ENCODE results near the gene MPG. TPM values are rescaled to one million over a fixed set of nuclear protein-coding genes. Genes with fewer than 3 reads are reported as not detected.
"Not testable (repeated sequence)": the region's sequence is repeated elsewhere in the genome, so short reads cannot be mapped to it uniquely, and the experiment has no call there.

MPG gene
- polyA plus RNA-seq, 2 of the 4 experiments (the other 2 are of a cell fraction): 25.5 to 54.3 TPM

DNA sequence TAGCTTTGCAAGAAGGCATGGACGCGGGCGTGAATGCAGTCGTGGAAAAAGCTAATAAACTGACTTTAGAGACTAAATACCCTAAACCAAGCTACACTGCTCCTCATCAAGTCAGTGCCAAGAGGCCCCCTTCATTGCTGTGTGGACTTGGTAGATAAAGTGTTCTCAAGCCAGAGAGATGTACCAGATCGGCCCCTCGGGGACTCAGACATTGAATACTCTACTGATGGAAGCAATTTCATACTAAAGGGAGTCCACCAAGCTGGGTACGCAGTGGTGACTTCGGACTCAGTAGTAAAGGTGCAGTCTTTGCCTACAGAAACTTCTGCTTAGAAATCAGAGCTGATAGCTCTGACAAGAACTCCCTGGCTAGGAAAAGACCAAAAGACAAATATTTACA is 33.4 kb upstream of the MPG start (continued):
- TF ChIP-seq ZFP36 (IDR thresholded peaks at IDR 0.05; ENCODE audit: borderline replicate concordance, partially characterized antibody) (no peak), EP300 (IDR thresholded peaks at IDR 0.05) (no peak), EHMT2 (IDR thresholded peaks at IDR 0.05; ENCODE audit: low read depth) (no peak), ESRRA (IDR thresholded peaks at IDR 0.05; ENCODE audit: borderline replicate concordance, low read length) (no peak), TP53 (CRISPR knock-in tag; IDR thresholded peaks at IDR 0.05) (no peak), CBX2 (IDR thresholded peaks at IDR 0.05; ENCODE audit: borderline replicate concordance, low read depth) (no peak)

DNA sequence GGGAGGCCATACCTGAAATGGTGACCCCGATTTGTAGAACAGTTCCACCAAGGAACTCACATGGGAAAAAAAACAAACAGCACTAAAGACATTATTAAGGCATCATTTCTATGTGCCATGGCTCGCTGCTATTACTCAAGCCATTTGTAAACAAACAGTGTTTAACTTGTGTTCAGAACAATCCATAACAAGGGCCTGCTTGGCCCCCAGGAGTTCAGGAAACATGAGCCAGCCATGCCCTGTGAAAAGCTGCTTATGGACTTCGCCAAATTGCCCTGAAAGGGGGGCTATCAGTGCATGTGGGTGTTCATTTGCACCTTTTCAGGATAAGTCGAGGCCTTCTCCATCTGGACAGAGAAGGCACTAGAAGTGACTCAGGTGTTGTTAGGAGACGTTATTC is 32.6 kb upstream of the MPG start:
- H3K4me3 ChIP-seq: no peak overlapping the region
- peaks cover 16% of the 10 kb centered on the region; the same call in 2 of the 3 replicates for H3K4me1 ChIP-seq
- TF ChIP-seq RCOR1 (IDR thresholded peaks at IDR 0.05; ENCODE audit: low read depth, low read length) (no peak), HOXA7 (CRISPR knock-in tag; IDR thresholded peaks at IDR 0.05) (no peak), BHLHE40 (IDR thresholded peaks at IDR 0.05; ENCODE audit: low read depth, low read length) (no peak), RFX5 (IDR thresholded peaks at IDR 0.05) (no peak), SMC3 (IDR thresholded peaks at IDR 0.05) (no peak)
- TF ChIP-seq, protein P1, sequence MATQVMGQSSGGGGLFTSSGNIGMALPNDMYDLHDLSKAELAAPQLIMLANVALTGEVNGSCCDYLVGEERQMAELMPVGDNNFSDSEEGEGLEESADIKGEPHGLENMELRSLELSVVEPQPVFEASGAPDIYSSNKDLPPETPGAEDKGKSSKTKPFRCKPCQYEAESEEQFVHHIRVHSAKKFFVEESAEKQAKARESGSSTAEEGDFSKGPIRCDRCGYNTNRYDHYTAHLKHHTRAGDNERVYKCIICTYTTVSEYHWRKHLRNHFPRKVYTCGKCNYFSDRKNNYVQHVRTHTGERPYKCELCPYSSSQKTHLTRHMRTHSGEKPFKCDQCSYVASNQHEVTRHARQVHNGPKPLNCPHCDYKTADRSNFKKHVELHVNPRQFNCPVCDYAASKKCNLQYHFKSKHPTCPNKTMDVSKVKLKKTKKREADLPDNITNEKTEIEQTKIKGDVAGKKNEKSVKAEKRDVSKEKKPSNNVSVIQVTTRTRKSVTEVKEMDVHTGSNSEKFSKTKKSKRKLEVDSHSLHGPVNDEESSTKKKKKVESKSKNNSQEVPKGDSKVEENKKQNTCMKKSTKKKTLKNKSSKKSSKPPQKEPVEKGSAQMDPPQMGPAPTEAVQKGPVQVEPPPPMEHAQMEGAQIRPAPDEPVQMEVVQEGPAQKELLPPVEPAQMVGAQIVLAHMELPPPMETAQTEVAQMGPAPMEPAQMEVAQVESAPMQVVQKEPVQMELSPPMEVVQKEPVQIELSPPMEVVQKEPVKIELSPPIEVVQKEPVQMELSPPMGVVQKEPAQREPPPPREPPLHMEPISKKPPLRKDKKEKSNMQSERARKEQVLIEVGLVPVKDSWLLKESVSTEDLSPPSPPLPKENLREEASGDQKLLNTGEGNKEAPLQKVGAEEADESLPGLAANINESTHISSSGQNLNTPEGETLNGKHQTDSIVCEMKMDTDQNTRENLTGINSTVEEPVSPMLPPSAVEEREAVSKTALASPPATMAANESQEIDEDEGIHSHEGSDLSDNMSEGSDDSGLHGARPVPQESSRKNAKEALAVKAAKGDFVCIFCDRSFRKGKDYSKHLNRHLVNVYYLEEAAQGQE (IDR thresholded peaks at IDR 0.05): no peak
- POLR2A ChIA-PET: no interaction called here
- WGBS (ENCODE audit: missing lambda C conversion rate): 56% methylated on average over 5 of the region's 5 CpGs
- CTCF ChIA-PET: interaction anchor here (0.6 to 2.9 kb wide), 2 partner anchors 20 to 207 kb away, joined by 3 to 14 read pairs; no protein-coding TSS in a partner anchor
- H3K4me2 ChIP-seq: no peak overlapping the region; the same call in 2 of the 3 replicates
- no peak overlapping the region for H3K27ac ChIP-seq
- ATAC-seq (peak in 1 of 2 experiments; percentile 53; a peak in 1 of 6 replicates), FAIRE-seq (no peak), DNase-seq (ENCODE audit: low read depth in 1 of 2, low spot score in 1 of 2) (no peak)
- H3K9me3 ChIP-seq: no peaks in the 10 kb centered on the region

DNA sequence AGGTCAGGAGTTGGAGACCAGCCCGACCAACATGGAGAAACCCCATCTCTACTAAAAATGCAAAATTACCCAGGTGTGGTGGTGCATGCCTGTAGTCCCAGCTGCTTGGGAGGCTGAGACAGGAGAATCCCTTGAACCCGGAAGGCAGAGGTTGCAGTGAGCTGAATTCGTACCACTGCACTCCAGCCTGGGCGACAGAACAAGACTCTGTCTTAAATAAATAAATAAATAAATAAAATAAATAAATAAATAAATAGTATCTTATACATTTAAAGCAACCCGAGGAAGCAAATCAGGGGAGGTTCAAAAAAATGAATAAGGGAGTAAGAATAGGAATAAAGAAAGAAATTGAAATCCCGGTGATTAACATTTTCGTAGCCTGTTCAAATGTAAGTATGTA is 31.5 kb upstream of the MPG start:
- DNase-seq (ENCODE audit: low read depth in 1 of 2, low spot score in 1 of 2); ATAC-seq; H3K4me2 ChIP-seq; H3K4me3 ChIP-seq; H3K9me3 ChIP-seq; POLR2A ChIA-PET; FAIRE-seq; H3K27ac ChIP-seq: not testable (repeated sequence)
- TF ChIP-seq ZC3H11A (IDR thresholded peaks at IDR 0.05): peak; percentile 82
- H3K4me1 ChIP-seq: peaks cover 19% of the 10 kb centered on the region; the same call in 2 of the 3 replicates
- 92% methylated on average over 7 of the region's 7 CpGs for WGBS (ENCODE audit: missing lambda C conversion rate)
- CTCF ChIA-PET: interaction anchor here (0.9 to 2.9 kb wide), 3 partner anchors 19 to 60 kb away, joined by 3 to 14 read pairs (median 4); no protein-coding TSS in a partner anchor

DNA sequence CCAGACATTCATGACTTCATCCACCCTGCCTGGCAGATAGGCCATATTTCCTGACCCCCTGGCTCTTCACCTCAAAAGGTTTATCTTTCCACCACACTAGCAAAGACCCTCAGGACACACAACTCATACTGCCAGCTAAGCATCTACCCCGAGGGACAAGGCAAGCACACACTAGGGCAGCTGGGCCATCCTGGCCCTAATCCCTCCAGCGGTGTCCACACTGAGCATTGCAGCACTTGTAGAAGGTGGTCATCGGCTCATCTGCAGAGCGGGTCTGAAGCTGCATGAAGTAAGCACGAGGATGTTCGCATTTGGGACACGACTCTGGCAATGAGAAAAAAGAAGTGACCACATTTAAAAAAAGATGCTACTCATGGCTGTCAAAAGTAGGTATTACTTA is 30.8 kb upstream of the MPG start:
- H3K9me3 ChIP-seq: no peaks in the 10 kb centered on the region
- no peak for FAIRE-seq
- H3K4me1 ChIP-seq: peaks cover 23% of the 10 kb centered on the region; the same call in 2 of the 3 replicates
- no peak overlapping the region for H3K4me2 ChIP-seq
- CTCF ChIA-PET: interaction anchor here (0.9 to 2.1 kb wide), 2 partner anchors 49 to 60 kb away, joined by 3 to 4 read pairs; no protein-coding TSS in a partner anchor
- WGBS (ENCODE audit: missing lambda C conversion rate): 90% methylated on average over 7 of the region's 7 CpGs
- no peak for ATAC-seq
- H3K4me3 ChIP-seq: no peak overlapping the region
- DNase-seq (ENCODE audit: low read depth in 1 of 2, low spot score in 1 of 2): no peak
- TF ChIP-seq, protein P2, sequence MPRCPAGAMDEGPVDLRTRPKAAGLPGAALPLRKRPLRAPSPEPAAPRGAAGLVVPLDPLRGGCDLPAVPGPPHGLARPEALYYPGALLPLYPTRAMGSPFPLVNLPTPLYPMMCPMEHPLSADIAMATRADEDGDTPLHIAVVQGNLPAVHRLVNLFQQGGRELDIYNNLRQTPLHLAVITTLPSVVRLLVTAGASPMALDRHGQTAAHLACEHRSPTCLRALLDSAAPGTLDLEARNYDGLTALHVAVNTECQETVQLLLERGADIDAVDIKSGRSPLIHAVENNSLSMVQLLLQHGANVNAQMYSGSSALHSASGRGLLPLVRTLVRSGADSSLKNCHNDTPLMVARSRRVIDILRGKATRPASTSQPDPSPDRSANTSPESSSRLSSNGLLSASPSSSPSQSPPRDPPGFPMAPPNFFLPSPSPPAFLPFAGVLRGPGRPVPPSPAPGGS (IDR thresholded peaks at IDR 0.05): no peak
- TF ChIP-seq KDM5A (IDR thresholded peaks at IDR 0.05) (no peak), ZFP36 (IDR thresholded peaks at IDR 0.05; ENCODE audit: borderline replicate concordance, partially characterized antibody) (no peak), RFX5 (IDR thresholded peaks at IDR 0.05) (no peak)
- TF ChIP-seq, protein P3, sequence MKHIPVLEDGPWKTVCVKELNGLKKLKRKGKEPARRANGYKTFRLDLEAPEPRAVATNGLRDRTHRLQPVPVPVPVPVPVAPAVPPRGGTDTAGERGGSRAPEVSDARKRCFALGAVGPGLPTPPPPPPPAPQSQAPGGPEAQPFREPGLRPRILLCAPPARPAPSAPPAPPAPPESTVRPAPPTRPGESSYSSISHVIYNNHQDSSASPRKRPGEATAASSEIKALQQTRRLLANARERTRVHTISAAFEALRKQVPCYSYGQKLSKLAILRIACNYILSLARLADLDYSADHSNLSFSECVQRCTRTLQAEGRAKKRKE (CRISPR knock-in tag; IDR thresholded peaks at IDR 0.05; ENCODE audit: low read depth): no peak
- H3K27ac ChIP-seq: no peak overlapping the region
- POLR2A ChIA-PET: no interaction called here
